Activated CD4-positive, alpha-beta memory T cell treated with anti-CD3 and anti-CD28 coated beads, Interleukin-2, amount 10 ng/mL, durations not matched to agents 7 days and 5 days (primary cell): ENCODE results near the gene PSMB7. TPM values are rescaled to one million over a fixed set of nuclear protein-coding genes. Genes with fewer than 3 reads are reported as not detected.

Experiments
- CTCF ChIA-PET: fragments of 350-600 bp; sonication (Branson Sonifier 250); formaldehyde crosslinking; loops from one replicate; lab custom pipeline; 2021; ENCODE audit warnings: antibody characterized with exemption, inconsistent platforms; lab: Charles Lee
- POLR2A ChIA-PET: fragments of 350-600 bp; sonication (Branson Sonifier 250); formaldehyde crosslinking; loops from one replicate; lab custom pipeline; 2021; ENCODE audit warnings: antibody characterized with exemption; lab: Charles Lee
- DNase-seq: peaks from one replicate; pipeline ENCODE4 v3.0.0-alpha.2; 2020
- H3K27ac Mint-ChIP-seq: one replicate; pipeline ENCODE4 v1.8.0; 2021; ENCODE audit warnings: mild to moderate bottlenecking, mixed read lengths
- H3K27me3 Mint-ChIP-seq: one replicate; pipeline ENCODE4 v1.8.0; 2021; ENCODE audit warnings: mixed read lengths
- H3K36me3 Mint-ChIP-seq: one replicate; pipeline ENCODE4 v1.8.0; 2021; ENCODE audit warnings: low read depth, mixed read lengths
- H3K4me1 Mint-ChIP-seq: one replicate; pipeline ENCODE4 v1.8.0; 2021; ENCODE audit warnings: mixed read lengths
- H3K4me3 Mint-ChIP-seq: one replicate; pipeline ENCODE4 v1.8.0; 2021; ENCODE audit warnings: mild to moderate bottlenecking, mixed read lengths
- H3K9me3 Mint-ChIP-seq: one replicate; pipeline ENCODE4 v1.8.0; 2021; ENCODE audit warnings: mixed read lengths
- total RNA-seq, 2 experiments: library from RNA; stranded (reverse); gene quantifications; one replicate each; pipeline ENCODE4 v1.2.3, GENCODE V29; 2021

PSMB7 gene
- total RNA-seq, 2 experiments from 2014 or later, result 113 to 120 TPM

- DNase-seq, result no peak
These were observed 67.9 kb downstream of the PSMB7 start for GRCh38 chr9:124347206-124347967.

GRCh38 chr9:124346347-124347163 lies 68.7 kb downstream of the PSMB7 start:
- H3K4me1 Mint-ChIP-seq, result no peaks in the 10 kb centered on the region
- POLR2A ChIA-PET, result no interaction called here
- CTCF ChIA-PET, result interaction anchor here (1.8 kb wide), 1 partner anchor 220 kb away, joined by 4 read pairs; no protein-coding TSS in a partner anchor
- H3K36me3 Mint-ChIP-seq, result peaks cover 14% of the 10 kb centered on the region
- no peak overlapping the region for H3K4me3 Mint-ChIP-seq
- no peak overlapping the region for H3K27ac Mint-ChIP-seq
- no peaks in the 10 kb centered on the region for H3K9me3 Mint-ChIP-seq
- no peak for DNase-seq
- H3K27me3 Mint-ChIP-seq, result no peaks in the 10 kb centered on the region

More at GRCh38 chr9:124347206-124347967, 67.9 kb downstream of the PSMB7 start:
- POLR2A ChIA-PET, result no interaction called here
- Mint-ChIP-seq H3K9me3 (no peaks in the 10 kb centered on the region), H3K27me3 (no peaks in the 10 kb centered on the region), H3K4me3 (no peak overlapping the region), H3K4me1 (no peaks in the 10 kb centered on the region), H3K27ac (no peak overlapping the region), H3K36me3 (peaks cover 23% of the 10 kb centered on the region)
- CTCF ChIA-PET, result interaction anchor here (1.8 kb wide), 1 partner anchor 221 kb away, joined by 4 read pairs; no protein-coding TSS in a partner anchor

- Mint-ChIP-seq H3K4me1 (no peaks in the 10 kb centered on the region), H3K36me3 (peaks cover 9% of the 10 kb centered on the region), H3K4me3 (no peak overlapping the region), H3K27ac (no peak overlapping the region), H3K9me3 (no peaks in the 10 kb centered on the region), H3K27me3 (no peaks in the 10 kb centered on the region)
- POLR2A ChIA-PET, result no interaction called here
- CTCF ChIA-PET, result no interaction called here
- no peak for DNase-seq
These were observed 69.4 kb downstream of the PSMB7 start for GRCh38 chr9:124345751-124346281.

GRCh38 chr9:124345063-124345462 lies 70.2 kb downstream of the PSMB7 start:
- ChIA-PET POLR2A (interaction anchor here (1.1 kb wide), 1 partner anchor 12 kb away, joined by 3 read pairs; no protein-coding TSS in a partner anchor), CTCF (no interaction called here)
- Mint-ChIP-seq H3K36me3 (peaks cover 6% of the 10 kb centered on the region), H3K27me3 (no peaks in the 10 kb centered on the region), H3K9me3 (no peaks in the 10 kb centered on the region), H3K4me1 (no peaks in the 10 kb centered on the region), H3K4me3 (no peak overlapping the region), H3K27ac (no peak overlapping the region)
- DNase-seq, result no peak

GRCh38 chr9:124344291-124345050 lies 70.8 kb downstream of the PSMB7 start:
- H3K27me3 Mint-ChIP-seq, result no peaks in the 10 kb centered on the region
- no peaks in the 10 kb centered on the region for H3K4me1 Mint-ChIP-seq
- no peak overlapping the region for H3K4me3 Mint-ChIP-seq
- ChIA-PET POLR2A (interaction anchor here (1.1 kb wide), 1 partner anchor 13 kb away, joined by 3 read pairs; no protein-coding TSS in a partner anchor), CTCF (no interaction called here)
- DNase-seq, result no peak
- H3K36me3 Mint-ChIP-seq, result peaks cover 6% of the 10 kb centered on the region
- H3K27ac Mint-ChIP-seq, result no peak overlapping the region
- no peaks in the 10 kb centered on the region for H3K9me3 Mint-ChIP-seq

- H3K27me3 Mint-ChIP-seq, result no peaks in the 10 kb centered on the region
These were observed 71.5 kb downstream of the PSMB7 start for GRCh38 chr9:124343533-124344290.

GRCh38 chr9:124342776-124343485 lies 72.3 kb downstream of the PSMB7 start:
- H3K4me1 Mint-ChIP-seq, result no peaks in the 10 kb centered on the region
- no peak for DNase-seq
- no peak overlapping the region for H3K4me3 Mint-ChIP-seq
- H3K27me3 Mint-ChIP-seq, result no peaks in the 10 kb centered on the region
- no peaks in the 10 kb centered on the region for H3K9me3 Mint-ChIP-seq
- CTCF ChIA-PET, result no interaction called here
- POLR2A ChIA-PET, result no interaction called here
- H3K36me3 Mint-ChIP-seq, result peaks cover 4% of the 10 kb centered on the region
- no peak overlapping the region for H3K27ac Mint-ChIP-seq

More at GRCh38 chr9:124343533-124344290, 71.5 kb downstream of the PSMB7 start:
- no peaks in the 10 kb centered on the region for H3K9me3 Mint-ChIP-seq
- no peak overlapping the region for H3K4me3 Mint-ChIP-seq
- no peak overlapping the region for H3K27ac Mint-ChIP-seq
- peaks cover 6% of the 10 kb centered on the region for H3K36me3 Mint-ChIP-seq
- DNase-seq, result no peak
- CTCF ChIA-PET, result no interaction called here
- H3K4me1 Mint-ChIP-seq, result no peaks in the 10 kb centered on the region
- POLR2A ChIA-PET, result no interaction called here

GRCh38 chr9:124342402-124342775 lies 72.9 kb downstream of the PSMB7 start:
- CTCF ChIA-PET, result no interaction called here
- no peaks in the 10 kb centered on the region for H3K27me3 Mint-ChIP-seq
- H3K9me3 Mint-ChIP-seq, result no peaks in the 10 kb centered on the region

GRCh38 chr9:124341455-124342170 lies 73.6 kb downstream of the PSMB7 start:
- POLR2A ChIA-PET, result no interaction called here
- H3K36me3 Mint-ChIP-seq, result peaks cover 9% of the 10 kb centered on the region

More at GRCh38 chr9:124342402-124342775, 72.9 kb downstream of the PSMB7 start:
- H3K4me3 Mint-ChIP-seq, result no peak overlapping the region
- POLR2A ChIA-PET, result no interaction called here
- peaks cover 8% of the 10 kb centered on the region for H3K36me3 Mint-ChIP-seq
- H3K27ac Mint-ChIP-seq, result no peak overlapping the region
- H3K4me1 Mint-ChIP-seq, result no peaks in the 10 kb centered on the region
- no peak for DNase-seq

GRCh38 chr9:124340219-124341069 lies 74.8 kb downstream of the PSMB7 start:
- H3K4me1 Mint-ChIP-seq, result no peaks in the 10 kb centered on the region
- peaks cover 9% of the 10 kb centered on the region for H3K36me3 Mint-ChIP-seq
- ChIA-PET CTCF (no interaction called here), POLR2A (no interaction called here)
- no peaks in the 10 kb centered on the region for H3K9me3 Mint-ChIP-seq
- H3K27ac Mint-ChIP-seq, result no peak overlapping the region
- DNase-seq, result no peak
- no peak overlapping the region for H3K4me3 Mint-ChIP-seq
- H3K27me3 Mint-ChIP-seq, result no peaks in the 10 kb centered on the region

More at GRCh38 chr9:124341455-124342170, 73.6 kb downstream of the PSMB7 start:
- Mint-ChIP-seq H3K4me3 (no peak overlapping the region), H3K9me3 (no peaks in the 10 kb centered on the region), H3K4me1 (no peaks in the 10 kb centered on the region), H3K27ac (no peak overlapping the region), H3K27me3 (no peaks in the 10 kb centered on the region)
- no peak for DNase-seq
- CTCF ChIA-PET, result no interaction called here
